Measurements from ENCODE around the gene PNKP. TPM values are rescaled to one million over a fixed set of nuclear protein-coding genes. Genes with fewer than 3 reads are reported as not detected.

Gene PNKP
- total and polyA plus RNA-seq, 9 of the 15 experiments (the other 6 are each of a cell fraction or from before 2014, with no cell fraction given), result 2.8 to 85.4 (median 25.3) TPM

- peak; percentile 16 for TF ChIP-seq TAF1 (IDR thresholded peaks at IDR 0.05; ENCODE audit: control insufficient read depth, extremely low read depth, insufficient read depth, low read length, severe bottlenecking)
- TF ChIP-seq ZBTB7A (IDR thresholded peaks at IDR 0.05; ENCODE audit: borderline replicate concordance, control insufficient read depth, low read depth, low read length), result peak; percentile 75
- no peak for TF ChIP-seq ZNF644 (tag; IDR thresholded peaks at IDR 0.05; ENCODE audit: low read depth)
- peak in 1 of 2 experiments; percentile 15 for TF ChIP-seq AFF1 (IDR thresholded peaks at IDR 0.05; ENCODE audit: low read depth in 1 of 2, partially characterized antibody in 2 of 2)
- no peak for TF ChIP-seq POLR2B (IDR thresholded peaks at IDR 0.05; ENCODE audit: low read depth, partially characterized antibody)
- TF ChIP-seq MTF1 (CRISPR knock-in tag; IDR thresholded peaks at IDR 0.05; ENCODE audit: borderline replicate concordance), result no peak
- TF ChIP-seq HDAC6 (IDR thresholded peaks at IDR 0.05; ENCODE audit: low read depth, low read length), result no peak
- TF ChIP-seq HMGXB4 (CRISPR knock-in tag; IDR thresholded peaks at IDR 0.05), result 0 out of 2 replicates have a peak, but pooled peaks have one; percentile 64
- TF ChIP-seq XRCC4 (IDR thresholded peaks at IDR 0.05; ENCODE audit: extremely low read depth, insufficient read depth, insufficient read length), result no peak
- TF ChIP-seq HDAC1 (IDR thresholded peaks at IDR 0.05), result no peak
- no peak for TF ChIP-seq SOX6 (IDR thresholded peaks at IDR 0.05)
- no peak; the same call in 1 of the 2 replicates for TF ChIP-seq ZBTB43 (CRISPR knock-in tag; IDR thresholded peaks at IDR 0.05)
- no peak for TF ChIP-seq ETV1 (tag; conservative IDR thresholded peaks at IDR 0.05; ENCODE audit: low read depth)
- no peak for TF ChIP-seq EHMT2 (IDR thresholded peaks at IDR 0.05)
- TF ChIP-seq BRD4 (IDR thresholded peaks at IDR 0.05), result no peak
- no peak for TF ChIP-seq ZNF639 (CRISPR knock-in tag; conservative IDR thresholded peaks at IDR 0.05 in 1 of 2, IDR thresholded peaks at IDR 0.05 in 1 of 2)
- no peak for TF ChIP-seq RFX1 (IDR thresholded peaks at IDR 0.05)
- TF ChIP-seq DACH1 (IDR thresholded peaks at IDR 0.05; ENCODE audit: partially characterized antibody), result no peak
Measured at GRCh38 chr19:49875857-49876421, 8.6 kb upstream of the PNKP start (continued).
